ENCODE measurements around the gene TNFAIP1.

DNA sequence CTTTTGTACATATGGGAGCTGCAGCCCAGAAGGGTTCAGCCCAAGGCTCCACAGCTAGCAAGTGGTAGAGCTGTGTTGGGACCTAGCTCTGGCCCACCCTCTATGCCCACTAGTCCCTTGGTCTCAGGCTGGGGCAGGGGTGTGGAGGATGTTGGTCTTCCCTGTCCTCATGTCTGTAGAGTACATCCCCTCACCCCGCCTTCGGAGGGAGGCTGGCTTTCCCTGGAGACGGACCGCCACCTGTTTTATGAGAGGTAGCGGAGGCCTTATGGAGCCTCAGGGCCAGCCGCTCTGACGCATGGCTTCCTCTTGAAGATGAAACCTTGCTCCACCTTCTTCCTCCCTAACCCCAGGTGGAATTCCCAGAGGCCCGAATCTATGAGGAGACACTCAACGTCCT is 8.4 kb downstream of the TNFAIP1 start:
- no peak for TF ChIP-seq EZH2 (IDR thresholded peaks at IDR 0.05; ENCODE audit: borderline replicate concordance, low read depth, low read length, severe bottlenecking)
- TF ChIP-seq CTCF (IDR thresholded peaks at IDR 0.05; ENCODE audit: borderline replicate concordance, extremely low read depth, low read length, poor library complexity, severe bottlenecking) = no peak
